ENCODE measurements around the gene NGEF. TPM values are rescaled to one million over a fixed set of nuclear protein-coding genes. Genes with fewer than 3 reads are reported as not detected.

NGEF gene, protein sequence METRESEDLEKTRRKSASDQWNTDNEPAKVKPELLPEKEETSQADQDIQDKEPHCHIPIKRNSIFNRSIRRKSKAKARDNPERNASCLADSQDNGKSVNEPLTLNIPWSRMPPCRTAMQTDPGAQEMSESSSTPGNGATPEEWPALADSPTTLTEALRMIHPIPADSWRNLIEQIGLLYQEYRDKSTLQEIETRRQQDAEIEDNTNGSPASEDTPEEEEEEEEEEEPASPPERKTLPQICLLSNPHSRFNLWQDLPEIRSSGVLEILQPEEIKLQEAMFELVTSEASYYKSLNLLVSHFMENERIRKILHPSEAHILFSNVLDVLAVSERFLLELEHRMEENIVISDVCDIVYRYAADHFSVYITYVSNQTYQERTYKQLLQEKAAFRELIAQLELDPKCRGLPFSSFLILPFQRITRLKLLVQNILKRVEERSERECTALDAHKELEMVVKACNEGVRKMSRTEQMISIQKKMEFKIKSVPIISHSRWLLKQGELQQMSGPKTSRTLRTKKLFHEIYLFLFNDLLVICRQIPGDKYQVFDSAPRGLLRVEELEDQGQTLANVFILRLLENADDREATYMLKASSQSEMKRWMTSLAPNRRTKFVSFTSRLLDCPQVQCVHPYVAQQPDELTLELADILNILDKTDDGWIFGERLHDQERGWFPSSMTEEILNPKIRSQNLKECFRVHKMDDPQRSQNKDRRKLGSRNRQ
- total RNA-seq = not detected

DNA sequence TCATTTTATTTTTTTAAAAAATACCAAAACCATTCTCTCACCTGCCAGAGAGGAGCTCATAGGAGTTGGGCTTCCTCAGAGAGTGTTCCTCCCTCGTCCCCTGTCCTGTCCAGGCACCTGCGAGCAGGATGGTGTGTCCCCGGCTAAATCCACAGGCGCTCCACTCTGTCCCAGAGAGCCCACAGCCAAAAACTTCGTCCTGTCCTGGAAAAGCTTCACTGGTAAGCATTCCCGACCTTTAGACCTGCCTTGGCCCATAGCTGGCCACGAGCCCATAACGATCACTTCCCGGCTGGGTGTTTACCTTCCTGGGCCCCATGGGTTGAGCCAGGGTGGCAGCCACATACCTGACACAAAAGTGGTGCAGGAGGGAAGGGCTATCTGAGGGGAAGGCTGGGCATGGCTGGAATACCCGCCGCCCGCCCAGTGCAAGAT, at the start of gene NGEF:
Gene NGEF (minus strand): TSS at position 230 of the 435 bp plus-strand sequence. CDS start 38,366 bp downstream, outside the sequence.
- H3K4me3 Mint-ChIP-seq = no peak within 1 kb of the TSS
- POLR2A ChIA-PET = no interaction called here
- peaks cover 2% of the 10 kb centered on the region for H3K9me3 Mint-ChIP-seq
- DNase-seq (no peak), ATAC-seq (ENCODE audit: low read depth) (no peak)
- H3K4me1 Mint-ChIP-seq = no peaks in the 10 kb centered on the region
- H3K27ac Mint-ChIP-seq = no peak within 1 kb of the TSS
- peaks cover 6% of the 10 kb centered on the region for H3K27me3 Mint-ChIP-seq
- no peaks in the 10 kb centered on the region for H3K36me3 Mint-ChIP-seq

DNA sequence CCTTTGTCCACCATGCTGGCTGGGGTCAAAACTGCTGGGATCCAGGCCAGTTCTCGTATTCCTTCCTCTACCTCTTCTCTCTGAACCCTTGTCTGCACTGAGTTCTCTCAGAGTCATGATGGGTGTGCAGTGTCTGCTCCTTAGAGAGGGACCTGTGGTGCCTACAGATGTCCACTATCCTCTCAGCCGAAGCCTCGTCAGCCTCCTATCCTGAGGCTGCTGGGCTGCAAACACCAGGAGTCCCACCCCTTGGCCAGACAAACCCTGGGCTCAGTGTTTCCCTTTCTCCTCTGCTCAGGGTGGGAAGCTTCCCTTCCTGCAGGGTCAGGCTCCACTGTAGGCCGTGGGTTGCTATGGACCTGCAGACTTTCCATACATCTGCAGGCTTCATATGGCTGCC, 49.4 kb upstream of the NGEF start:
- no peak for DNase-seq
- H3K27ac Mint-ChIP-seq = peak overlapping the region; percentile 99
- POLR2A ChIA-PET = interaction anchor here (3.4 to 4.2 kb wide), 2 partner anchors 14 to 19 kb away, joined by 33 to 123 read pairs; no protein-coding TSS in a partner anchor
- no peaks in the 10 kb centered on the region for H3K27me3 Mint-ChIP-seq
- ATAC-seq (ENCODE audit: low read depth) = no peak
- no peaks in the 10 kb centered on the region for H3K9me3 Mint-ChIP-seq
- peak overlapping the region; percentile 98 for H3K4me3 Mint-ChIP-seq
- peaks cover 33% of the 10 kb centered on the region for H3K36me3 Mint-ChIP-seq
- H3K4me1 Mint-ChIP-seq = peaks cover 35% of the 10 kb centered on the region

DNA sequence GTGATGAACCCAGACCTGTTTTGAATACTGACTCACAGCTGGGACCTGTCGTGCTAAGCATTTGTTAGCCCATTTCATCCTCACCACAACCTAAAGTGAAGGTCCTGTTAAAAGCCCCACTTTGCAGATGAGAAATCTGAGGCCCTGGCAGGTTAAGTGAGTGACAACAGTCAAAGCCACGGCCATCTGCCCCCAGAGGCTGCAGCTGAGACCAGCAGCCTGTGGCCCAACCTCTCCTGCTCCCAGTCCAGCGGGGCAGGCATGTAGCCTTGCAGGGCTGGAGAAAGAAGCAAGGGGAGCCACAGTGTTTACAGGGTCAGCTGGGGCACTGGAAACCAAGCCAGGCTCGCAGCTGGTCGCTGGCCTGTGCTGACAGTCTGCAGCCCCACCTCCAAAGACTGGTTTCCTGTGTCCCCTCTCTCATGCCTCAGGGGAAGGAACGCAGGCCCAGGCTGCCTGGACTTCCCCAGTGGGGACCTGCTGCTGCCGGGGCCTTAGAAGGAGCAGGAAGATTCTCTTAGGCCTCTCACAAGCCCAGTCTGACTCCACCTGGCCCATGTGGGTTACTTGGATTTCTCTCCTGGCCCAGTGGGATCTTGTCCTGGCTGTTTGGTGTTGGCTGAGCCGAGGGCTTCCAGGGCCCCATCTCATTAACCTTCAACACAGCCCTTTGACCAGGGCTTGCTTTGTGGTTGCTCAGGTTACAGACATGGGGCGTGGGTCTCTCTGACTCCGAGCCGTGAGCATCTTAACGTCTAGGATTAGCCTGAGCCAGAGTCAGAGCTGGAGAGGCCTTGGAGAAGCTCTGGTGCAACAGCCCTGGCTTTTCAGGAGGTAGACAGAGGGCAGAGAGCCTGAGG, 48.8 kb upstream of the NGEF start:
- peak overlapping the region; percentile 99 for H3K27ac Mint-ChIP-seq
- peak; percentile 10 for ATAC-seq (ENCODE audit: low read depth)
- H3K36me3 Mint-ChIP-seq = peaks cover 26% of the 10 kb centered on the region
- no peaks in the 10 kb centered on the region for H3K27me3 Mint-ChIP-seq
- POLR2A ChIA-PET = interaction anchor here (1.0 to 4.2 kb wide), 9 partner anchors 12 to 362 kb away, joined by 3 to 123 read pairs (median 15); partner anchors contain the start of gene ATG16L1
- peak overlapping the region; percentile 98 for H3K4me3 Mint-ChIP-seq
- peak; percentile 65 for DNase-seq
- H3K4me1 Mint-ChIP-seq = peaks cover 31% of the 10 kb centered on the region
- no peaks in the 10 kb centered on the region for H3K9me3 Mint-ChIP-seq

DNA sequence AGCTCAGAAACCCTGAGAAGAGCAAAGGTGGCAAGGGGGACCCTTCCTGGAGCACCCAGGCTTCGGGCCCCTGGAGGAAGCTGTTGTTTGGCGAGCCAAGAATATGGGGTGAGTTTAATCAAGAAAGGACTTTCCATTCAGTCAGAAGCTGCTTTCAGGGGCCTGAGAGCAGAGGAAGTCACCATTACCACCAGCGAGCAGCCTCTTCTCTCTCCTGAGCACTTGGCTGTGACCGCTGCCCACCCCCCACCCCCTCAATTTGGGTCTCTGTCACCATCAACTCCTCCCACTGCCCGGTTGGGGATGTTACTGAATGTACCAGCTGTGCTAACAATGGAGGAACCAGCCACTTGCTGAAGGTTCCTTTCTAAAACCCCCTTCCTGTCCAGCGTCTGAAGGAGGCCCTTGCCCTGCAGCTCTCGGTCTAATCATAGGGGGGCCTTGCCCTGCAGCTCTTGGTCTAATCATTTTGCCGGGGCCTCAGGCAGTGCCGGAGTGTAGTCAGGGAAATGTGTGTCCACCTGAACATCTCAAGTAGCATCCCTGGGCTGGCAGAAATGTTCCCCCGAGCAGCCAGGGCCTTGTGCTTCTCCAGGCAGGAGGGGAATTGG, 48.0 kb upstream of the NGEF start:
- POLR2A ChIA-PET = interaction anchor here (0.6 to 4.2 kb wide), 26 partner anchors 9 to 510 kb away, joined by 3 to 123 read pairs (median 5); partner anchors contain the start of genes ATG16L1, EIF4E2 and TIGD1
- H3K27me3 Mint-ChIP-seq = no peaks in the 10 kb centered on the region
- peak overlapping the region; percentile 99 for H3K27ac Mint-ChIP-seq
- H3K9me3 Mint-ChIP-seq = no peaks in the 10 kb centered on the region
- DNase-seq (no peak), ATAC-seq (ENCODE audit: low read depth) (no peak)
- peak overlapping the region; percentile 98 for H3K4me3 Mint-ChIP-seq
- peaks cover 31% of the 10 kb centered on the region for H3K4me1 Mint-ChIP-seq
- H3K36me3 Mint-ChIP-seq = peaks cover 23% of the 10 kb centered on the region

GRCh38 chr2:233060501-233060979, 47.5 kb upstream of the NGEF start:
- Mint-ChIP-seq H3K4me3 (peak overlapping the region; percentile 98), H3K9me3 (no peaks in the 10 kb centered on the region), H3K4me1 (peaks cover 34% of the 10 kb centered on the region), H3K36me3 (peaks cover 23% of the 10 kb centered on the region), H3K27me3 (no peaks in the 10 kb centered on the region), H3K27ac (peak overlapping the region; percentile 99)
- peak; percentile 28 for ATAC-seq (ENCODE audit: low read depth)
- no peak for DNase-seq
- POLR2A ChIA-PET = interaction anchor here (0.6 to 4.2 kb wide), 28 partner anchors 10 to 510 kb away, joined by 3 to 123 read pairs (median 4); partner anchors contain the start of genes ATG16L1, EIF4E2 and TIGD1

- peak within 1 kb of the TSS; percentile 98 for H3K4me3 Mint-ChIP-seq
- POLR2A ChIA-PET = interaction anchor here (0.6 to 4.2 kb wide), 27 partner anchors 10 to 509 kb away, joined by 3 to 123 read pairs (median 4); partner anchors contain the start of genes ATG16L1, EIF4E2 and TIGD1
- peaks cover 1% of the 10 kb centered on the region for H3K27me3 Mint-ChIP-seq
- DNase-seq = peak; percentile 79
- peak within 1 kb of the TSS; percentile 99 for H3K27ac Mint-ChIP-seq
- peak; percentile 80 for ATAC-seq (ENCODE audit: low read depth)
- H3K9me3 Mint-ChIP-seq = no peaks in the 10 kb centered on the region
- peaks cover 32% of the 10 kb centered on the region for H3K4me1 Mint-ChIP-seq
- peaks cover 19% of the 10 kb centered on the region for H3K36me3 Mint-ChIP-seq
Observed at GRCh38 chr2:233059797-233060500, 46.9 kb upstream of the NGEF start, which contains the start of gene INPP5D. INPP5D (plus strand) TSS chr2:233060342; CDS start chr2:233060479, 137 bp downstream.

DNA sequence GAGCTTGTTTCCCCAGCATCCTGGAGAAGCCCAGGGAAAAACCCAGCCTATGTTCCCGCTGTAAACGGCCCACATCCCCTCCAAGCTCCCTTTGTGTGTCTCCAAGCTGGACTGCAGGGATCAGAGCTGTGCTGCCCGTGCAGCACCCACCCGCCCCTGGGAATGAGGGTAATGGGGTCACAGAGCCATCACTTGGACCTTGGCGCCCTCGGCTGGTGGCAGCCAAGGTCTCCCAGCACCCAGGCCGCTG, 46.4 kb upstream of the NGEF start:
- peaks cover 28% of the 10 kb centered on the region for H3K4me1 Mint-ChIP-seq
- peak overlapping the region; percentile 99 for H3K27ac Mint-ChIP-seq
- ATAC-seq (ENCODE audit: low read depth) (no peak), DNase-seq (no peak)
- H3K4me3 Mint-ChIP-seq = peak overlapping the region; percentile 98
- peaks cover 18% of the 10 kb centered on the region for H3K36me3 Mint-ChIP-seq
- no peaks in the 10 kb centered on the region for H3K9me3 Mint-ChIP-seq
- POLR2A ChIA-PET = interaction anchor here (0.8 to 4.2 kb wide), 8 partner anchors 12 to 272 kb away, joined by 3 to 123 read pairs (median 10); partner anchors contain the start of gene ATG16L1
- peaks cover 4% of the 10 kb centered on the region for H3K27me3 Mint-ChIP-seq

GRCh38 chr2:233058717-233059546, 45.9 kb upstream of the NGEF start:
- POLR2A ChIA-PET = interaction anchor here (1.3 to 4.2 kb wide), 4 partner anchors 22 to 209 kb away, joined by 3 to 123 read pairs (median 24); partner anchors contain the start of gene ATG16L1
- Mint-ChIP-seq H3K9me3 (no peaks in the 10 kb centered on the region), H3K4me1 (peaks cover 27% of the 10 kb centered on the region), H3K27me3 (peaks cover 10% of the 10 kb centered on the region), H3K4me3 (no peak overlapping the region), H3K27ac (peak overlapping the region; percentile 99), H3K36me3 (peaks cover 17% of the 10 kb centered on the region)
- ATAC-seq (ENCODE audit: low read depth) (no peak), DNase-seq (no peak)

- no peak for ATAC-seq (ENCODE audit: low read depth)
- H3K4me1 Mint-ChIP-seq = peaks cover 13% of the 10 kb centered on the region
- no peak overlapping the region for H3K27ac Mint-ChIP-seq
- no peak for DNase-seq
- H3K9me3 Mint-ChIP-seq = no peaks in the 10 kb centered on the region
- peaks cover 18% of the 10 kb centered on the region for H3K27me3 Mint-ChIP-seq
- H3K4me3 Mint-ChIP-seq = no peak overlapping the region
- peaks cover 7% of the 10 kb centered on the region for H3K36me3 Mint-ChIP-seq
- POLR2A ChIA-PET = interaction anchor here (0.7 kb wide), 1 partner anchor 83 kb away, joined by 4 read pairs; no protein-coding TSS in a partner anchor
Observed at GRCh38 chr2:233056961-233057605, 44.0 kb upstream of the NGEF start.

GRCh38 chr2:233055362-233055761, 42.3 kb upstream of the NGEF start:
- no peak for DNase-seq
- Mint-ChIP-seq H3K4me3 (no peak overlapping the region), H3K9me3 (no peaks in the 10 kb centered on the region), H3K27ac (no peak overlapping the region), H3K4me1 (peaks cover 12% of the 10 kb centered on the region), H3K36me3 (no peaks in the 10 kb centered on the region), H3K27me3 (peaks cover 18% of the 10 kb centered on the region)
- POLR2A ChIA-PET = no interaction called here
- ATAC-seq (ENCODE audit: low read depth) = no peak

All from activated naive CD8-positive, alpha-beta T cell treated with anti-CD3 and anti-CD28 coated beads, Interleukin-2, amount 10 ng/mL, durations not matched to agents 7 days and 5 days (primary cell).